Activated CD4-positive, alpha-beta T cell treated with anti-CD3 and anti-CD28 coated beads, Interleukin-2, amount 50 U/mL, for 16 hours (primary cell): ENCODE measurements around the gene ZGLP1.
"Not testable (repeated sequence)": the region's sequence is repeated elsewhere in the genome, so short reads cannot be mapped to it uniquely, and the experiment has no call there.

Experiments
- DNase-seq: peaks from one replicate; pipeline ENCODE4 v3.0.0-alpha.2; 2020

Gene ZGLP1

DNA sequence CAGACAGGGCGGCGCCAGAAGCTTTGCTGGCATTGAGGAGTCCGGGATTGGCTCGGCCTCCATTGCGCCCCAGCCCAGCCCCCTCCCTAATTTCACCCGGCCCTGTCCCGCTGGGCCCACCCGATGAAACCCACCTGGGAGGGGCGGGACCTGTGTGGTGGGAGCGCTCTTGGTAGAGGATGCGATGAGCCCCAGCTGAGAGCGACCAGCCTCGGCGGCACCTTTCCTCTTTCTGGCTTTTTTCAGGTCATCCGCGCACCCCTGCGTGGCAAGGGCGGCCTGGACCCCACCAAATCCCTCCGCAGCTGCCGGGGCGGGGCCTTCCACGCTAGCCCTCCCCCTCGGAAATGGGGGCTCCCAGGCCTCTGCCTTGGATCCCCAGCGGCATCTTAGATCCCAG, at the start of gene ZGLP1:
ZGLP1 (minus strand) TSS at position 393 of the 400 bp plus-strand sequence.
- no peak for DNase-seq

DNA sequence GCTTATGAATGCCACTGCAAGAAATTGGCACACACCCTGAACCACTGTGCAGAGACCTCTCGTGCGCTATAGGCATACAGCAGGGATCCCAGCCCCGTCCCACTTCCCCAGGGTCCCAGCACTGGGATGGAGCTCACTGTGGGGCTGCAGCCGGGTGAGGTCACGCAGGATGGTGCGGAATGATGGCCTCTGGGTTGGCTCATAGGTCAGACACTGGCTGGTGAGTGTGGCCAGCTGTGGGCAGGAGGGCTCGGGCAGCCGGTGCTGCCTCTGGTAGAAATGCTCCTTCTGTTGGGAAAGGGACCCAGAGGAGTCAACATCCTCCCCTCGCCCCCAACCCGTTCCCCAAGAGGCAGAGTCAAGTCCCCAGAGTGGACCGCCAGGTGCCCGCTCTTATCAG, 46.8 kb upstream of the ZGLP1 start:
- DNase-seq: no peak

DNA sequence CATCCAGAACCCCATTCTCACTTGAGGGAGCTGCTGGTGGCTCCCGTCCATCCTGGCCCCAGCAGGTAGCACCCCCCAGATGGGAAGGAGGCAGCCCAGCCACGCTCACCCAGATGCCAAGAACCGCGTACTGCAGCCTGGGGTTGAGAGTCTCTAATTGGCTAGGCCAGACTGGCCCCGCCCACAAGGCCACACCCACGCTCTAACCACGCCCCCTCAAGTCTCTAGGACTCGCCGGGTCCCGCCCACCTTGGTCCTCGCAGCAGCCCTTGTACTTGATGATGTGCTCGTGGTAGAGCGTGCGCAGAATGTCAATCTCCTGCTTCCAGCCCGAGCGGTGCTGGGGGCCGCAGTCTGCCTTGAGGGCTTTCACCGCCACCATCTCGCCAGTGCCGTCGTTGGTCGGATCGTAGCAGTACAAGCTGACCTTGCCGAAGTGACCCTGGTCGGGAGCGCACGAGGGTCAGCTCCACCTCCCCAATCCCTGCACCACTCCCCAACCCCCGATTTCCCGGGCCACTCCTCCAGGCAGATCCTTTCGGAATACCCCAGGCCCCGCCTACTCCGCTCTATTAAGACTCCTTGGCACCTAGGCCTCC, 44.3 kb upstream of the ZGLP1 start:
- peak; percentile 50 for DNase-seq

DNA sequence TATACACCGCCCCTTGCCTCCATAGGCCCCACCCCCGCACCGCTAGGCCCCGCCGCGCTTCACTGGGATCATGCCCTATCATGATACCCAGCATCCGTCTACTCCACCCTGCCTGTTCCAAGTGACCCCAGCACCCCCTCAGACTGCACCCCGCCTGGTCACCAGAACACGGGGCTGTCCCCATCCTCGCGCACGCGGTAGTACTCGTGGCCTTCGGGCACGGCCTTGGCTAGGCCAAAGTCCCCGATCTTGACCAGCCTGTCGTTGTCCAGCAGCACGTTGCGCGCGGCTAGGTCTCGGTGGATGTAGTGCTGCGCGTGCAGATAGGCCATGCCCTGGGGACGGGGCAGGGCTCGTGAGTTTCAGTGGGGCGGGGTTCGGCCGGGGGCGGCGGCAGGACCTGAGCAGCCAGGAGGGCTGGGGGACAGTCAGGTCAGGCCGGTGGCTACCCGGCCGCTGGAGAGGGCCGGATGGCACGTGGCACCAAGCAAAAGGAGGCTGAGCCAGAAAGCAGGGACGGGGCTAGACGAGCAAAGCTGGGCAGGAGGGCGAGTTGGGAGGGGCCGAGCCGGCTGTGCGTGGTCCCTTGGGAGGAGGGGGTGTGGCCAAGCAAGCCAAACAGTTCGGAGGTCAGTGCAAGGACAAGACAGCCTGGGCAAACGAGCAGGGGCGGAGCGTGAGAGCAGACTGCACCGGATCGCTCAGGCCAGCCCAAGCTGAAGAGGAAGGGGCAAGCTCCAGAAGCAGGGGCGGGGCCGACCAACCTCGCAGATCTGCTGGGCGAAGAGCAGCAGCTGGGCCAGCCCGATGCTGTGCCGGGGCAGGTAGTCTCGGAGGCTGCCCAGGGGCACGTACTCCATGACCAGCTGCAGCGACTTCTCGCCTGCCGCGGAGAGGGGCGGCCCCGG, 43.4 kb upstream of the ZGLP1 start:
- DNase-seq: no peak

DNA sequence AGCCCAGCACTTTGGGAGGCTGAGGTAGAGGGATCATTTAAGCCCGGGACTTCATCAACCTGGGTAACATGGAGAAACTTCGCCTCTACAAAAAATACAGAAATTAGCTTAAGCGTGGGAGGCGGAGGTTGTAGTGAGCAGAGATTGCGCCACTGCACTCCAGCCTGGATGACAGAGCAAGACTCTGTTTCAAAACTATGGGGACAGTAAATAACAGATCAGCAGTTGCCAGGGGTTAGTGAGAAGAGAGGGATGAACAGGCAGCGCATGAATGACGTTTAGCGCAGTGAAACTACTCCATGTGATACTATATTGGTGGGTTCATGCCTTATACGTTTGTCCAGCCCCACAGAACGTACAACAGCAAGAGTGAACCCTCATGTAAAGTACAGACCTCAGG, 36.9 kb upstream of the ZGLP1 start:
- no peak for DNase-seq

DNA sequence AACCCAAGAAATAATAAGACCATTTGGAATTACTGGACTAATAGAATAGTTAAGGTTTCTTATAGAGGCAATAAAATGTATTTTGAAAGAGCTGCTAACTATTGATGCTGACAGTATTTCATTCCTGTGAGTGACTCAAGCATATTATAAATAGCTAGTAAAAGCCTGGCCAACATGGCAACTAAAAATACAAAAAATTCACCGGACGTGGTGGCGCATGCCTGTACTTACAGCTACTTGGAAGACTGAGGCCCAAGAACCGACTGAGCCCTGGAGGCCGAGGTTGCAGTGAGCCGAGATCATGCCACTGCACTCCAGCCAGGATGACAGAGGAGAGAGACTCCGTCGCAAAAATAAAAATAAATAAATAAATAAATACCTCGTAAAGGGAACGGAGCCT, 35.2 kb upstream of the ZGLP1 start:
- DNase-seq: no peak

DNA sequence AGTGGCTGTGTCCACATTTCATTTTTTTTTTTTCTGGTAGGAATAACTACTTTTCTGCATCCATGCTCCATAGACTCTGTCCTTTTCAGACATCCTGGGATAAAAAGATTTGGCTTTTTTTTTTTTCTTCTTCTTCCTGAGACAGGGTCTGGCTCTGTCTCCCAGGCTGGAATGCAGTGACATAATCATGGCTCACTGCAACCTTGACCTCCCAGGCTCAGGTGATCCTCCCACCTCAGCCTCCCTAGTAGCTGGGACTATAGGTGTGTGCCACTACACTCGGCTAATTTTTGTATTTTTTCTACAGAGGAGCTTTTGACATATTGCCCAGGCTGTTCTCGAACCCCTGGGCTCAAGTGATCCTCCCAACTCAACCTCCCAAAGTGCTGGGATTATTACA, 33.9 kb upstream of the ZGLP1 start:
- DNase-seq: no peak

DNA sequence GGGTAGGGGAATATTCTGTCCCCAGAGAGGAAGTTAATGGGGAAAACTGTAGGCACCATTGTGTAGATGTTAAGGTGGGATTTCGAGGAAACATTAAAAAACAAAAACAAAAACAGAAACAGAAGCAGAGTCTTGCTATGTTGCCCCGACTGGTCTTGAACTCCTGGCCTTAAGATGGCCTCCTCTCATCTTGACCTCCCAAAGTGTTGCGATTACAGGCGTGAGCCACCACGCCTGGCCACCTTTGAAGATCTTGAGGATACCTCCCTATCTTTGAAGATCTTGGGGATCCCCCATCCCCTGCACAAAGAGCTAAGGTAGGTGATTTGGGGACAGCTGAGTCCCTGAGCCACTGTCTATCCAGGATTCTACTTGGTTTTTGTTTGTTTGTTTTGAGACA, 30.4 kb upstream of the ZGLP1 start:
- no peak for DNase-seq

DNA sequence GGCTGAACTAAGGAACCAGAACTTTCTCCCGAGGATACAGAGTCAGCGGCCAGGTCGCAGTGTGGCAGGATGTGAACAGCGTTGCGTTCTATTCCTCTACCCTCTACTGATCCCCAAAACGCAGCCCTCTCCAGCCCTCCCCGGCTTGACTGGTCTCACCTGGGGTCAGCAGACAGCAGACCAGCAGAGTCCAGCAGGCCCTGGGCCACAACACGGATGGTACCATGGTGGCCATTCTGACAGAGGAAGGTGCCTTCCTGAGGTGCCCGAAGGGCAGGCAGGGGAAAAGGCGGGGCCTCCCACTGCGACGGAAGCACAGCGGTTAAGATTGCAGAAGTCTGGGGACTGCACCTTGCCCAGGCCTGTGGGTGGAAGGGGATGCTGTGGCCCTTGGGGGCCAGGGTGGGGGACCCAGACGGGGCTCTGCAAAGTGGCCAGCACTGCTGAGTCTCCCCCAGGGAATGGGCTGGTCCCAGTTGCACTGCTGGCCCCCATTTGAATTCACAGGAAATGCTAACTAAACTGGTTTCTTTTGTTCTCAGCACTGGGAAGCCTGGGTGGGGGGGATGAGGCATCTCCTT, 29.9 kb upstream of the ZGLP1 start, which contains the start of gene ICAM3:
ICAM3 (minus strand) TSS at position 245 of the 581 bp plus-strand sequence; CDS start at position 235, 10 bp downstream.
- DNase-seq: peak; percentile 78

DNA sequence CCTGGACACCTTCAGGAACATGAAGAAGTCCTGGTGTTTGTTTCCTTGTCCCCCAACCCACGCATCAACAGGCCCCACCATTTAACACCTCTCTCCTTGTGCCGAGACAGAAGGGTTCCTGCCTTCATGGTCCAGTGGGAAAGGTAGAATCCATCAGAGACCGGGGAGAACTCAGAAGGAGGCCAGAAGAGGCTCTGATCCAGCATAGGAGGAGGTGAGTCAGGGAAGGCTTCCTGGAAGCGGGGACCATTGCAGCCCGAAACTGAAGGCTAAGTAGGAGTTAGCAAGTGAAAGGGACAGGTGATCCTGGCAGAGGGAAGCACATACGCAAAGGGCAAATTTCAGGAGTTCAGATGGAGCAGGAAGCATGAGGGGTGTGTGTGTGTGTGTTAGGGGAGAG, 29.3 kb upstream of the ZGLP1 start:
- no peak for DNase-seq

DNA sequence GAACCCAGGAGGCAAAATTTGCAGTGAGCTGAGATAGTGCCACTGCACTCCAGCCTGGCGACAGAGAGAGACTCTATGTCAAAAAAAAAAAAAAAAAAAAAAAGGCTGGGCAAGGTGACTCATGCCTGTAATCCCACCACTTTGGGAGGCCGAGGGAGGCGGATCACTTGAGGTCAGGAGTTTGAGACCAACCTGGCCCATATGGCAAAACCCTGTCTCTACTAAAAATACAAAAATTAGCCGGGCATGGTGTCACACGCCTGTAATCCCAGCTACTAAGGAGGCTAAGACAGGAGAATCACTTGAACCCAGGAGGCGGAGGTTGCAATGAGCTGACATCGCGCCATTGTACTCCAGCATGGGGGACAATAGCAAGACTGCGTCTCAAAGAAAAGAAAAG, 27.1 kb upstream of the ZGLP1 start:
- not testable (repeated sequence) for DNase-seq

DNA sequence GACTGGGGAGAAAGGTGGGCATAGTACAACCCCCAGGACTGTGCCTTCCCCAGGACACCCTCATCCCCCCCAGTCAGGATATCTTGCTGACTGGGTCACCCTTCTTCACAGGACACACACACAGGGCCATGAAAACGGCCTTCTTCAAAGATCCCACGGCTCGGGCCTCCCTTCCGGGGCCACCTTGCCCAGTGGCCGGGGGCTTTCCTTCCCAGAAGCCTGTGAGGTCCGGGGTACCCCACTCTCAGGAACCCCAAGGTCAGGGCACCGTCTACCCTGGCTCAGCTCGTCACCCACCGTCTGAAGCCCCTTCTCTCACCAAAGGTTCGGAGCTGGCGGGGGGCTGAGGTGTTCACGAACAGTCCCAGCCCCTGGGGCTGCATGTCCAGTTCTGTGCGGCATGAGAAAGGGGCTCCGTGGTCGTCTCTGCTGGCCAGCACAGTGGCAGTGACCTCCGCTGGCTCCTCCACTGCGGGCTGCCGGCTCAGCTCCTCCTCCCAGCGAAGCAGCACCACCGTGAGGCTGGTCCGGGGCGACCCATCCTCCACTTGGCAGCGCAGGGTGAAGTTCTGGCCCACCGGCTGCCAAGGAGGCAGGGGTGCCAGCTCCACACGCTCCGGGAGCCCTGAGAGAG, 25.9 kb upstream of the ZGLP1 start:
- DNase-seq: no peak

DNA sequence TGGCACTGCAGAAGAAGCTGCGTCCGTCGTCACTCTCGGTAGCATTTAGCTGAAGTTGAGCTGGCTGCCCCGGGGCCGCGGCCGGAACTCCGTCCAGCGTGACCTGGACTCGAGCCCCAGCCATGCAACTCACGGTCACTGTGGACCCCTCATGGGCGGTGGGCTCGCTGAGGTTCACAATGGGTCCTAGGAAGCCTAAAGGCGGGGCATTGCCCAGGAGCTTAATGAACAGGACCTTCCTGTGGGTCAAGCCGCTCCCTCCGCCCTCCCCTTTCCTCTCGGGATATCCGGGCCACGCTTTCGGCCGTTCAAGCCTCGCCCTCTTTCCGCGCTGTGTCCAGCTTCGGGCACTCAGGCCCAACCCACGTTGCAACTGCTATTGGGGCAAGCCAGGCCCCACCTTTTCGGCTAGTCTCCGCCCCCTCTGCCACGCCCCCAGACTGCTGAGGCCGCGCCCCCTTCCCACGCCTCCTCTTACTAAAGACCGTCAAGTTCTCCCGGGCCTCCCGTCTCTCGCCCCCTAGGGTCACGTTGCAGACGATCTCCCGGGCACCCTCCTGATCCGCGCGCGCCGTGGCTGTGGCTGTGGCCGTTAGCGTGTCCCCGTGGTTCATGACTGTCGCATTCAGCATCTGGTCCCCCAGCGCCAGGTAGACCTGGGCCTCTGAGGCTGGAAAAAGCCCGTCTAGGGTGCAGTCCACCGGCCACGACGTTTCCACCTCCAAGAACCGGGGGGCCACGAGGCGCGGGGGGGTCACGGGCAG, 25.2 kb upstream of the ZGLP1 start:
- DNase-seq: peak; percentile 47

DNA sequence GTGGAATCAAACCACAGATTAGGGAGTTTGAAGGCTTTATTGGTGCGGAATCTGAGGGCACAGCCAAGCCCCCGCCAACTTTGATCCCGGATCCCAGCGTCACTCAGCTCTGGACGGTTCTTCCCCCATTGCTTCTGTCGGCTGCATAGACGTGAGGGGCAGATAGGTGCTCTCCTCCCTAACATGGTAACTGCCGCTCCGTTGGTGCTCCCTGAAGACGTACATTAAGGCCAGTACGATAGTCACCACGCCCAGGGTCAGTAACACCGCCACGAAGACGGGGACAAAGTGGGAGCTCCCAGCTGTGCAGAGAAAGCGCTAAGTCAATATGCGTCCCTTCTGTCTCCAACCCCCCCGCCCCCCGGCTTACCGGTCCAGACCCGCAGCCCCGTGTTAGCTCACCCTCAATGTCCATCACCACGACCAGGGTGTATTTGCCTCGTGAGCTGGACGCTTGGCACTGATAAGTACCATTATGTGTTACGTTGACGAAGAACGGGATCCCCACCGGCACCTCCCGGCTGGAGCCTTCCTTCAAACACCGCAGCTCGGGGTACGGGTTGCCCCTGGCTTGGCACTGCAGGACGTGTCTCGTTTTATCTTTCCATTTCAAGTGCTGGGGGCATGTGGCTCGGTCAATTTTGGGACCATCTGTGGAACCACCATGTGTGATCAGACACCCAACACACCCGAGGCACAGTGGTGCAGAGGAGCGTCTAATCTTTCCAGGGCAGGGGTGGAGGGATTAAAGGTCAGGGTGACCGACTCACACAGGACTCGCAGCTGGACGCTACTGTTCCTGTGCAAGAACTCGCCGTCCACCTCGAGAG, 24.4 kb upstream of the ZGLP1 start:
- no peak for DNase-seq

DNA sequence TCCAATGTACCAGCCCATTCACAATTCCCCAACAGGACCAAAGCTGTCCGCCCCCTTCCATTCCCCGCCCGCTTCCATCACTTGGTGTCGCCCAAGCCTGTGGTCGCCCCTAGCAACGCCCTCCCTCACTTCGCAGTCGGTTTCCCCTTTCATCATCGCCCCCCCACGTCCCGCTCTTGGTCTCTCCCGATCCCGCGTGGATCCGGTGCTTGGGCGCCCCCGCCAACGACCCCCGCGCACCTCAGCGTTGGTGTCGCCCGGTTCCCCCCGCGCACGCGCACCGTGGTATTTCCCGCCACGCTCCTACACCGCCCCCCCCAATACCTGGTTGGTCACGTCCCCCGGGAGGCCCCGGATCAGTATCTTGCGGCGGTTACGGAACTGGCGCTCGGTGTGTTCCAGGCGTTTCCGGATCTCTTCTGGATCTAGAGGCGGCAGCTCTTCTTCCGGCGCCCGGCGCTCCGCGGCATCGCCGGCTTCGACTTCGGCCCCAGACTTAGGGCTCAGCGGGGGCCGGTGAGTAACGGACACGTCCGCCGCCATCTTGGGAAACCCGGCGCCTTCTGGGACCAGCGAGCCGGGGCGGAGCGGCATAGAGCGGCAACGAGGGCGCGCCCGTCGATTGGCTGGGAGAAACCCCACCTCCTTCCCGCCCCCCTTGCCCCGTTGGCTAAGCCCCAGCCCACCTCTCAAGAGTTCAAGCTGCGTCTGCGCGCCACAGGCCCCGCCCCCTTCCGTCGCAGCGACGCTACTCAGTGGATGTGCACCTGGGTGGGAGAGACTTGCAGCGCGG, 23.5 kb upstream of the ZGLP1 start, which contains the start of gene RAVER1:
RAVER1 (minus strand) TSS at position 565 of the 793 bp plus-strand sequence; CDS start at position 543, 22 bp downstream.
- peak; percentile 99 for DNase-seq

DNA sequence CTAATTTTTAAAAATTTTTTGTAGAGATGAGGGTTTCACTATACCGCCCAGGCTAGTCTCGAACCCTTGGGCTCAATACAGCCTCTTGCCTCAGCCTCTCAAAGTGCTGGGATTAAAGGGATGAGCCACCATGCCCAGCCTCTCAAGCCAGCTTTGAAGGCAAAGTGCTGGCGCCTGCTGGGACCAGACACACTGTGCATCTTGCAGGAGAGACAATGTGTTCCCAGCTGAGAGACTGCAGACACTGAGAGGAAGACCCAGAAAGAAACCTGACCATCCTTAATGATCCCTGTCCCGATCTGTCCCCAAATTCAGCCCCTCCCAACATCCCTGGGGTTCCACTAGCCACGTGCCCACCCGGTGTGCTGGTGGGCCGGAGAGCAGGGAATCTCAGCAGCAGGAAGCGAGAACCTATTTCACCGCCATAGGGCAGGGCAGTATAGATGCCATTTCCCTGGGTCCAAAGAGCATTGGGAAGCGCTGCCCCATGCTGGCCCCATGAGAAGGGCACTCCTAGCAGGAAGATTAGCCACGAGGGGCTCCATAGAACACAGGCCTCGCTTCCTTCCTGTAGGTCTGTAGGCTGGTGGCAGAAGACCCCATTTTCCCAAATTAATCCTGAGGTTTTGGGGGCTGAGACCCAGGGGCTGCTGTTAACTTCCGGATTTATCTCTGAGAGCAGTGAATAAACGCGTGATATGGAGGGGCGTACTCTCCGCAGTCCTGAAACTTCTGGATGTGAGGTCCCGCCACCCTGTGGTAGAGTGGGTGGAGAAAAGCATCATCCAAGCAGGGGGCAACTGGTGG, 22.7 kb upstream of the ZGLP1 start:
- DNase-seq: no peak

DNA sequence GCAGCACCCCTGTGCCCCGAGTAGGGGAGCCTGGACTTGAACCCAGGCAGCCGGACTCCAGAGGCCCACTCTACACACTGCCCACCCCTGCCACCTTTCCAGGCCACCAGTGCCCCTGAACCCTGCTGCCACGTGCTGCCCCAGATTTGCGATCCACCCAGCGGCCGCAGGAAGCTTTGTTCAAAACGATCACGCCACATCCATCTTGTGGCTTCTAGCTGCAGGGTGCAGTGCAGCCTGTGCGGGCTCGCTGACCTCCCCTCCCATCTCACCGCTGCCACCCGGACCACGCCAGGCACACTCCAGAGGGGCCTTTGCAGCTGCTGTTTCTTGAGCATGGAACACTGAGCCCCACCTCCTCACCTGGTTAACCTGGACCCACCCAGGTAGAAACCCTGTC, 19.9 kb upstream of the ZGLP1 start:
- no peak for DNase-seq

DNA sequence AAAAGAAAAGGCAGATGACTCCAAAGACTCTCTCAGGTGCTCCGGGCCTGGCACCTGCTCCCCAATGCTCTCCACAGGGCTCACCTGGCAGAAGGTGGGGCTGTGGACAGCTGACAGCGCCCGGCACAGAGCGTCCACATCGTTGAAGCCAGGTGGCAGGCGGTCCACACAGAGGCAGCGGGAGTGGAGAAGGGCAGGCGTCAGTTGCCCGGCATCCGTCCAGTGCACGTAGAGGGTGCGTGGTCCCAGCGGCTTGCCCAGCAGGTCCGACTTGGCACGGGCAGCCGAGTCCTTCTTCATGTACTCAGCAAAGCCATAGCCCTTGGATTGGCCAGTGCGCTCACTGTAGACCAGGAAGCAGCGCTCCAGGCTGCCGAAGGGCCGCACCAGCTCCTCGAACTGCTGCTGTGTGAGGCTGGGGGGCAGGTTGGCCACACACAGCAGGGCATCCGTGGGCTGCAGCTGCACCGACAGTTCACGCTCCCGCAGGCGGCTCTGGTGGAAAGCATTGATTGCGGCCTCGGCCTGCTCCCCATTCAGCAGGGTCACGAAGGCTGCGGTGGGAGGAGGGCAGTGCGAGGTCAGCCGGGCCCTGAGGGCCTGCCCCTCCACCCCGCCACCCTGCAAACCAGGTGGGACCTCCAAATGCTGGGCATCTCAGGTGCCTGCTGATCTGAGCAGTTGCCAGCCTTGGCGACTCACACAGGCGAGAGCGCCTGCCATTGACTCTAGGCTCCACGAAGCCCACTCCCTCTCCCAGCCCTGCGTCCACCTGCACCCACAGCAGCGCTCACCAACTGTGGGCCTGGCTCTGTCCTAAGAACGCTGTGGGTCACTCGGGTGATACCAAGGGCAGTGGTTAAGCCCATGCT, 19.2 kb upstream of the ZGLP1 start:
- DNase-seq: no peak

DNA sequence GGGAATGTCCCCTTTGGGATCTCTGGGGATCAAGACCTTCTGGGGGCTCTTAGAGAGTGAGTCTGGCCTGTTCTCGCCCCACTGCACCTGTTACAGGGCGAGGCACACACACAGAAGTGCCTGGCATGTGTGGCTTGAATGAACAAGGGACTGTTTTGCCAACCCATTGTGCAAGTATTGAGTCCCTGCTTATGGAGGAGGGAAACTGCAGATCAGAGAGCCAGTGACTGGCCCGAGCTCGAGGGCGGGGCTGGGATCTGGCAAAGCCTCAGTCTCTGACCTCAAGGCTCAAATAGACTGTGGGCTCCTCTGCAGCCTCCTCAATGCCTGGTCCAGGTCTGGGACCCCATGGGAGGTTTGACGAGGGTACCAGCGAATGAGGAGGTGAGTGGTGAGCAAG, 18.2 kb upstream of the ZGLP1 start:
- DNase-seq: no peak
